ENCODE results near the gene POLN. TPM values are rescaled to one million over a fixed set of nuclear protein-coding genes. Genes with fewer than 3 reads are reported as not detected.

The POLN gene
- total RNA-seq, 1 experiment from 2014 or later, result 1.2 TPM

DNA sequence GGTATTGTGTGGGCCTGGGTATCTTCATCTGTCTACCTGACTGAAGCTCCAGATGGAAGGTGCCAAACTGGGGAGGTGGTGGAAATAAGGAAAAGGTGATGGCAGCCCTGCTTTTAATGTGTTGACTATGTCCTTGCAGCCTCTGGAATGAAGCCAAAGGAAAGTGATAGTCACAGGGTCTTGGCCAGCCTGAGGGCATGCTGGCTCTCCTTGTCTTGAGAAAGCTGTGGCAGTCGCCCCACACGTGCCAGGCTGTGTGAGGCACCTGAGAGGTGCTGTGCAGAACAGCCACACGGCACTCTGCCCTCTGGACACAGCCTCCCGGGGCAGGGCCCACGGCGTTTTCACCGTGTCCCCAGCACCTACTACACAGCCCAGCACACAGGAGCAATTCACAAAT is 105.2 kb downstream of the POLN start:
- H3K27me3 ChIP-seq (replicated peaks; ENCODE audit: control insufficient read depth, insufficient read depth, low read length), result no peaks in the 10 kb centered on the region
- peaks cover 10% of the 10 kb centered on the region for H3K9me3 ChIP-seq
- Mint-ChIP-seq H3K27me3 (ENCODE audit: insufficient read depth, unreplicated experiment) (peaks cover 3% of the 10 kb centered on the region), H3K4me3 (ENCODE audit: unreplicated experiment) (no peak overlapping the region), H3K36me3 (ENCODE audit: insufficient read depth, unreplicated experiment) (no peaks in the 10 kb centered on the region), H3K4me1 (ENCODE audit: low read depth, unreplicated experiment) (no peaks in the 10 kb centered on the region), H3K27ac (ENCODE audit: unreplicated experiment) (no peak overlapping the region), H3K9me3 (ENCODE audit: unreplicated experiment) (peaks cover 13% of the 10 kb centered on the region)
- H3K36me3 ChIP-seq (ENCODE audit: control insufficient read depth, insufficient read depth, low read length), result no peaks in the 10 kb centered on the region
- intact Hi-C loops (cut with micrococcal nuclease; ENCODE audit: unreplicated experiment), result no loop called here
- no peaks in the 10 kb centered on the region for H3K4me1 ChIP-seq
- BruUV-seq (replicated peaks), result no TSS peak
- TF ChIP-seq, protein P1, sequence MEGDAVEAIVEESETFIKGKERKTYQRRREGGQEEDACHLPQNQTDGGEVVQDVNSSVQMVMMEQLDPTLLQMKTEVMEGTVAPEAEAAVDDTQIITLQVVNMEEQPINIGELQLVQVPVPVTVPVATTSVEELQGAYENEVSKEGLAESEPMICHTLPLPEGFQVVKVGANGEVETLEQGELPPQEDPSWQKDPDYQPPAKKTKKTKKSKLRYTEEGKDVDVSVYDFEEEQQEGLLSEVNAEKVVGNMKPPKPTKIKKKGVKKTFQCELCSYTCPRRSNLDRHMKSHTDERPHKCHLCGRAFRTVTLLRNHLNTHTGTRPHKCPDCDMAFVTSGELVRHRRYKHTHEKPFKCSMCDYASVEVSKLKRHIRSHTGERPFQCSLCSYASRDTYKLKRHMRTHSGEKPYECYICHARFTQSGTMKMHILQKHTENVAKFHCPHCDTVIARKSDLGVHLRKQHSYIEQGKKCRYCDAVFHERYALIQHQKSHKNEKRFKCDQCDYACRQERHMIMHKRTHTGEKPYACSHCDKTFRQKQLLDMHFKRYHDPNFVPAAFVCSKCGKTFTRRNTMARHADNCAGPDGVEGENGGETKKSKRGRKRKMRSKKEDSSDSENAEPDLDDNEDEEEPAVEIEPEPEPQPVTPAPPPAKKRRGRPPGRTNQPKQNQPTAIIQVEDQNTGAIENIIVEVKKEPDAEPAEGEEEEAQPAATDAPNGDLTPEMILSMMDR (IDR thresholded peaks at IDR 0.05; ENCODE audit: insufficient read depth in 1 of 2, low read depth in 1 of 2, low read length in 1 of 2, severe bottlenecking in 1 of 2, unreplicated experiment in 1 of 2), result no peak
- POLR2A ChIA-PET, result no interaction called here
- no peak for DNase-seq
- no peak overlapping the region for H3K4me3 ChIP-seq (ENCODE audit: low read depth, low read length)
- CTCF ChIA-PET, result no interaction called here

DNA sequence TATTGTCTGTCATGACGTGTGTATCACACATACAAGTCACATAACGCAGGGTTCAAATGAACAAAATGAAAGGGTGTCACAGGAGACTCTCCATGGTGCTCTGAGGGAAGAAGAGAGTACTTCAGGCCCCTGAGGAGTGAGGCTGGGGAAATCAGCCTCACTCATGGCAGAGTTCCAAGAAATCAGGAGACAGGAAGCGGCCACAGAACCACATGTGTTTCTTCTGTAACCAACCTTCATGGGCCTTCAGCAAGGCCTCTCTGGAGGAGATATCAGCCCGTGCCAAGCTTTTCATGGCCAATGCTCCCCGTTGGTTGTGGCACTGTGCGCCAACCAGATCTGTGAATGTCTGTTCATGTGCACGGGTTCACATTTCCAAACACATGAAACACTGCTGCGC is 106.8 kb downstream of the POLN start:
- ChIA-PET POLR2A (no interaction called here), CTCF (interaction anchor here (0.6 kb wide), 1 partner anchor 367 kb away, joined by 4 read pairs; no protein-coding TSS in a partner anchor)
- no peaks in the 10 kb centered on the region for H3K36me3 ChIP-seq (ENCODE audit: control insufficient read depth, insufficient read depth, low read length)
- Mint-ChIP-seq H3K4me3 (ENCODE audit: unreplicated experiment) (no peak overlapping the region), H3K36me3 (ENCODE audit: insufficient read depth, unreplicated experiment) (no peaks in the 10 kb centered on the region), H3K9me3 (ENCODE audit: unreplicated experiment) (peaks cover 15% of the 10 kb centered on the region), H3K4me1 (ENCODE audit: low read depth, unreplicated experiment) (no peaks in the 10 kb centered on the region), H3K27ac (ENCODE audit: unreplicated experiment) (no peak overlapping the region), H3K27me3 (ENCODE audit: insufficient read depth, unreplicated experiment) (peaks cover 3% of the 10 kb centered on the region)
- intact Hi-C loops (cut with micrococcal nuclease; ENCODE audit: unreplicated experiment), result no loop called here
- H3K27me3 ChIP-seq (replicated peaks; ENCODE audit: control insufficient read depth, insufficient read depth, low read length), result no peaks in the 10 kb centered on the region
- DNase-seq, result no peak
- TF ChIP-seq, protein P1 (IDR thresholded peaks at IDR 0.05; ENCODE audit: insufficient read depth in 1 of 2, low read depth in 1 of 2, low read length in 1 of 2, severe bottlenecking in 1 of 2, unreplicated experiment in 1 of 2), result no peak
- BruUV-seq (replicated peaks), result no TSS peak
- peaks cover 11% of the 10 kb centered on the region for H3K9me3 ChIP-seq
- H3K4me3 ChIP-seq (ENCODE audit: low read depth, low read length), result no peak overlapping the region
- no peaks in the 10 kb centered on the region for H3K4me1 ChIP-seq

DNA sequence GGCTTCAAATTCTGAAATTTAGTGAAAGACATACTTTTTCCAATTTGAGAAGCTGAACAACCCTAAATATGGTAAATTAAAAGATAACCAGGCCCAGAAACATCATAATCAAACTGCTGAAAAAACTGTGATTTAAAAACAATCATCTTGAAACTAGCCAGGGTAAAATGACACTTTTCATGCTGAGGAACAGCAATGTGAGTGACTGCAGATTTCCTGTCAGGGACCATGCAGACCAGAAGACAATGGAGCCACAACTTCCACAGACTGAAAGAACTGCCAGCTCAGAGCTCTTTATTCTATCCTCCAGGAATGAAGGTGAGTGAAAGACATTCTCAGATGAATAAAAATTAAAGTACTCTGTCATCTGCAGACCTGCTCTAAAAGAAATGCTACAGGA is 109.5 kb downstream of the POLN start:
- peaks cover under 1% of the 10 kb centered on the region for H3K27me3 Mint-ChIP-seq (ENCODE audit: insufficient read depth, unreplicated experiment)

More for the DNA sequence above, 109.5 kb downstream of the POLN start:
- no peaks in the 10 kb centered on the region for H3K36me3 Mint-ChIP-seq (ENCODE audit: insufficient read depth, unreplicated experiment)
- no peak overlapping the region for H3K27ac Mint-ChIP-seq (ENCODE audit: unreplicated experiment)
- Histone ChIP-seq H3K4me3 (ENCODE audit: low read depth, low read length) (no peak overlapping the region), H3K27me3 (replicated peaks; ENCODE audit: control insufficient read depth, insufficient read depth, low read length) (no peaks in the 10 kb centered on the region), H3K36me3 (ENCODE audit: control insufficient read depth, insufficient read depth, low read length) (no peaks in the 10 kb centered on the region), H3K9me3 (peaks cover 11% of the 10 kb centered on the region), H3K4me1 (no peaks in the 10 kb centered on the region)
- CTCF ChIA-PET, result no interaction called here
- no peak for DNase-seq
- POLR2A ChIA-PET, result no interaction called here
- no TSS peak for BruUV-seq (replicated peaks)
- peaks cover 15% of the 10 kb centered on the region for H3K9me3 Mint-ChIP-seq (ENCODE audit: unreplicated experiment)
- no peaks in the 10 kb centered on the region for H3K4me1 Mint-ChIP-seq (ENCODE audit: low read depth, unreplicated experiment)
- no peak overlapping the region for H3K4me3 Mint-ChIP-seq (ENCODE audit: unreplicated experiment)
- intact Hi-C loops (cut with micrococcal nuclease; ENCODE audit: unreplicated experiment), result no loop called here
- TF ChIP-seq, protein P1 (IDR thresholded peaks at IDR 0.05; ENCODE audit: insufficient read depth in 1 of 2, low read depth in 1 of 2, low read length in 1 of 2, severe bottlenecking in 1 of 2, unreplicated experiment in 1 of 2), result no peak

All from Caco-2 (cell line).